ENCODE data around the gene FAM83D. TPM values are rescaled to one million over a fixed set of nuclear protein-coding genes. Genes with fewer than 3 reads are reported as not detected.
"Not testable (repeated sequence)": the region's sequence is repeated elsewhere in the genome, so short reads cannot be mapped to it uniquely, and the experiment has no call there.

Gene FAM83D
- total RNA-seq, 2 experiments from 2014 or later = 1.8 to 1.9 TPM

GRCh38 chr20:38990728-38991127, 64.5 kb downstream of the FAM83D start:
- Histone ChIP-seq H3K4me1 (ENCODE audit: insufficient read depth, low read length) (no peaks in the 10 kb centered on the region), H3K27ac (ENCODE audit: low read depth in 1 of 2, low read length in 2 of 2) (no peak overlapping the region), H3K4me3 (ENCODE audit: low read length) (no peak overlapping the region), H3K36me3 (ENCODE audit: insufficient read depth, low read length) (peaks cover 35% of the 10 kb centered on the region), H3K27me3 (ENCODE audit: control insufficient read depth in 1 of 2, insufficient read depth in 2 of 2, low read length in 2 of 2) (no peaks in the 10 kb centered on the region), H3K9me3 (ENCODE audit: control insufficient read depth in 1 of 2, insufficient read depth in 1 of 2, low read length in 2 of 2) (no peaks in the 10 kb centered on the region)
- ATAC-seq (ENCODE audit: poor library complexity) (no peak), DNase-seq (no peak)
- H3K27ac Mint-ChIP-seq = no peak overlapping the region
- no peak overlapping the region for H3K4me3 Mint-ChIP-seq
- POLR2A ChIA-PET = no interaction called here
- no peaks in the 10 kb centered on the region for H3K9me3 Mint-ChIP-seq
- intact Hi-C loops (cut with DNase I, micrococcal nuclease) = no loop called here
- no peak for TF ChIP-seq CTCF (IDR thresholded peaks at IDR 0.05)
- CTCF ChIA-PET = interaction anchor here (1.1 to 1.7 kb wide), 2 partner anchors 15 to 64 kb away, joined by 3 to 4 read pairs; partner anchors contain the start of gene FAM83D
- H3K36me3 Mint-ChIP-seq (ENCODE audit: low read depth) = peaks cover 90% of the 10 kb centered on the region
- H3K27me3 Mint-ChIP-seq = no peaks in the 10 kb centered on the region
- no peaks in the 10 kb centered on the region for H3K4me1 Mint-ChIP-seq (ENCODE audit: low read depth)

GRCh38 chr20:38991814-38992704, 65.8 kb downstream of the FAM83D start:
- ChIA-PET CTCF (no interaction called here), POLR2A (interaction anchor here (0.7 kb wide), 1 partner anchor 60 kb away, joined by 3 read pairs; no protein-coding TSS in a partner anchor)
- peaks cover 40% of the 10 kb centered on the region for H3K36me3 ChIP-seq (ENCODE audit: insufficient read depth, low read length)
- DNase-seq (no peak), ATAC-seq (ENCODE audit: poor library complexity) (no peak)
- Mint-ChIP-seq H3K27me3 (no peaks in the 10 kb centered on the region), H3K36me3 (ENCODE audit: low read depth) (peaks cover 89% of the 10 kb centered on the region), H3K4me1 (ENCODE audit: low read depth) (peaks cover 9% of the 10 kb centered on the region), H3K4me3 (no peak overlapping the region), H3K9me3 (no peaks in the 10 kb centered on the region), H3K27ac (no peak overlapping the region)
- H3K27me3 ChIP-seq (ENCODE audit: control insufficient read depth in 1 of 2, insufficient read depth in 2 of 2, low read length in 2 of 2) = no peaks in the 10 kb centered on the region
- H3K4me1 ChIP-seq (ENCODE audit: insufficient read depth, low read length) = no peaks in the 10 kb centered on the region
- TF ChIP-seq CTCF (IDR thresholded peaks at IDR 0.05) = no peak
- no peak overlapping the region for H3K27ac ChIP-seq (ENCODE audit: low read depth in 1 of 2, low read length in 2 of 2)
- no peak overlapping the region for H3K4me3 ChIP-seq (ENCODE audit: low read length)
- intact Hi-C loops (cut with DNase I, micrococcal nuclease) = no loop called here
- no peaks in the 10 kb centered on the region for H3K9me3 ChIP-seq (ENCODE audit: control insufficient read depth in 1 of 2, insufficient read depth in 1 of 2, low read length in 2 of 2)

- intact Hi-C loops (cut with DNase I, micrococcal nuclease) = no loop called here
- Histone ChIP-seq H3K4me3 (ENCODE audit: low read length) (no peak overlapping the region), H3K27me3 (ENCODE audit: control insufficient read depth in 1 of 2, insufficient read depth in 2 of 2, low read length in 2 of 2) (no peaks in the 10 kb centered on the region), H3K36me3 (ENCODE audit: insufficient read depth, low read length) (peaks cover 62% of the 10 kb centered on the region), H3K4me1 (ENCODE audit: insufficient read depth, low read length) (peaks cover 7% of the 10 kb centered on the region), H3K27ac (ENCODE audit: low read depth in 1 of 2, low read length in 2 of 2) (no peak overlapping the region), H3K9me3 (ENCODE audit: control insufficient read depth in 1 of 2, insufficient read depth in 1 of 2, low read length in 2 of 2) (no peaks in the 10 kb centered on the region)
- H3K4me1 Mint-ChIP-seq (ENCODE audit: low read depth) = peaks cover 25% of the 10 kb centered on the region
- DNase-seq (no peak), ATAC-seq (ENCODE audit: poor library complexity) (no peak)
- no peak overlapping the region for H3K27ac Mint-ChIP-seq
- no peaks in the 10 kb centered on the region for H3K9me3 Mint-ChIP-seq
- CTCF ChIA-PET = interaction anchor here (1.2 to 1.6 kb wide), 2 partner anchors 13 to 362 kb away, joined by 3 to 4 read pairs; no protein-coding TSS in a partner anchor
- POLR2A ChIA-PET = interaction anchor here (1.2 to 2.2 kb wide), 2 partner anchors 9 to 34 kb away, joined by 6 to 11 read pairs; partner anchors contain the start of gene DHX35
- H3K36me3 Mint-ChIP-seq (ENCODE audit: low read depth) = peaks cover 93% of the 10 kb centered on the region
- no peaks in the 10 kb centered on the region for H3K27me3 Mint-ChIP-seq
- H3K4me3 Mint-ChIP-seq = no peak overlapping the region
- no peak for TF ChIP-seq CTCF (IDR thresholded peaks at IDR 0.05)
Measured at GRCh38 chr20:38995536-38996044, 69.4 kb downstream of the FAM83D start.

GRCh38 chr20:38996866-38997265, 70.6 kb downstream of the FAM83D start:
- H3K4me3 Mint-ChIP-seq; DNase-seq; H3K27ac Mint-ChIP-seq; intact Hi-C loops (cut with DNase I, micrococcal nuclease); H3K4me3 ChIP-seq (ENCODE audit: low read length); H3K4me1 ChIP-seq (ENCODE audit: insufficient read depth, low read length); ATAC-seq (ENCODE audit: poor library complexity); H3K27me3 Mint-ChIP-seq; H3K9me3 ChIP-seq (ENCODE audit: control insufficient read depth in 1 of 2, insufficient read depth in 1 of 2, low read length in 2 of 2); H3K9me3 Mint-ChIP-seq; H3K27me3 ChIP-seq (ENCODE audit: control insufficient read depth in 1 of 2, insufficient read depth in 2 of 2, low read length in 2 of 2); H3K27ac ChIP-seq (ENCODE audit: low read depth in 1 of 2, low read length in 2 of 2): not testable (repeated sequence)
- H3K36me3 Mint-ChIP-seq (ENCODE audit: low read depth) = peaks cover 90% of the 10 kb centered on the region
- H3K4me1 Mint-ChIP-seq (ENCODE audit: low read depth) = peaks cover 25% of the 10 kb centered on the region
- CTCF ChIA-PET = interaction anchor here (1.6 kb wide), 1 partner anchor 363 kb away, joined by 4 read pairs; no protein-coding TSS in a partner anchor
- peaks cover 65% of the 10 kb centered on the region for H3K36me3 ChIP-seq (ENCODE audit: insufficient read depth, low read length)
- POLR2A ChIA-PET = interaction anchor here (1.6 kb wide), 1 partner anchor 35 kb away, joined by 4 read pairs; the partner anchor contains the start of gene DHX35
